ENCODE data around the gene POLR3B. TPM values are rescaled to one million over a fixed set of nuclear protein-coding genes. Genes with fewer than 3 reads are reported as not detected.

Gene POLR3B
- total and polyA plus RNA-seq, 9 of the 15 experiments (the other 6 are each of a cell fraction or from before 2014, with no cell fraction given): 7.6 to 17.9 (median 14.4) TPM

DNA sequence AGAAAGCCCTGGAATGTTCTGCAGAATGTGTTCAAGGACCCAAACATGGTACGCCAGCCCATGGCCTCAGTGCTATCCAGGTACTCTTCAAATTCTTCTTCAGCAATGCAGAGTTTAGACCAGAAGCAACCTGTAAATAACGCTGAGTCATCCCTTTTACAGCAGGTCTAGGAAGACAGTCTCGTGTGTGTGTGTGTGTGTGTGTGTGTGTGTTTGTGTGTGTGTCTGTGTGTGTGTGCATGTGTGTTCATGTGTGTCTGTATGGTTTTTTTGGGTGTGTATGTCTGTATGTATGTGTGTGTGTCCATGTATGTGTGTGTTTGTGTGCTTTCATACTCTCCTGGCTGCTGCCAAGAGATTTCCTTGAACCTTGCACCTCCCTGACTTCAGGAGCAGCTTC, 165.2 kb downstream of the POLR3B start:
- WGBS (ENCODE audit: insufficient coverage, low coverage, missing lambda C conversion rate): 7% methylated on average over 3 of the region's 3 CpGs
- Histone ChIP-seq H3K27ac (ENCODE audit: extremely low read depth, low read depth, low read length) (no peak overlapping the region), H2AFZ (ENCODE audit: low read depth, low read length) (no peak overlapping the region), H4K20me1 (replicated peaks; ENCODE audit: control insufficient read depth, insufficient read depth, low read length) (no peaks in the 10 kb centered on the region), H3K4me2 (ENCODE audit: insufficient read depth, low read length) (no peak overlapping the region), H3K4me3 (no peak overlapping the region), H3K9me3 (replicated peaks; ENCODE audit: control insufficient read depth, insufficient read depth, low read depth, low read length) (no peaks in the 10 kb centered on the region), H3K9me1 (ENCODE audit: control insufficient read depth, insufficient read depth, low read length) (no peaks in the 10 kb centered on the region), H3K79me2 (ENCODE audit: control insufficient read depth, insufficient read depth, low read length) (no peaks in the 10 kb centered on the region), H3K27me3 (ENCODE audit: control insufficient read depth in 2 of 2, insufficient read depth in 2 of 2, low read length in 2 of 2) (peaks cover 15 to 29% of the 10 kb centered on the region in 2 experiments; a peak in 3 of 5 replicates), H3K4me1 (replicated peaks in 1 of 2; ENCODE audit: control insufficient read depth in 2 of 2, insufficient read depth in 2 of 2, low read length in 2 of 2) (no peaks in the 10 kb centered on the region), H3K36me3 (ENCODE audit: control insufficient read depth, insufficient read depth, low read length) (no peaks in the 10 kb centered on the region), H3K9ac (ENCODE audit: insufficient read depth in 1 of 2, low read depth in 2 of 2, low read length in 2 of 2) (no peak overlapping the region)
- CTCF ChIA-PET (ENCODE audit: low intra/inter-chr PET ratio): no interaction called here
- FAIRE-seq: peak; percentile 89
- in situ Hi-C loops (cut with MboI) (no loop called here), intact Hi-C loops (cut with micrococcal nuclease) (no loop called here)
- ATAC-seq: peak; percentile 78
- peak in 3 of 4 experiments; percentile 15 to 41 (median 38) for DNase-seq (ENCODE audit: extremely low read depth in 1 of 4, low spot score in 3 of 4)
- BruUV-seq (replicated peaks): no TSS peak
- POLR2A ChIA-PET: interaction anchor here (0.7 kb wide), 1 partner anchor 19 kb away, joined by 3 read pairs; no protein-coding TSS in a partner anchor
- no peak for TF ChIP-seq KLF6 (CRISPR knock-in tag; IDR thresholded peaks at IDR 0.05; ENCODE audit: borderline replicate concordance)
- TF ChIP-seq SLC30A9 (CRISPR knock-in tag; IDR thresholded peaks at IDR 0.05): no peak
- 0 out of 4 replicates have a peak, but pooled peaks of 1 of the 2 experiments have one; percentile 9 for TF ChIP-seq RCOR1 (IDR thresholded peaks at IDR 0.05; ENCODE audit: borderline replicate concordance in 1 of 2, low read depth in 2 of 2, low read length in 2 of 2)
- no peak for TF ChIP-seq TAF7 (tag; IDR thresholded peaks at IDR 0.05)
- peak; percentile 36 to 59; a peak in 2 of 4 replicates for TF ChIP-seq TRIM24 (IDR thresholded peaks at IDR 0.05)
- peak; percentile 99 for TF ChIP-seq MAFF (IDR thresholded peaks at IDR 0.05; ENCODE audit: low read length)
- TF ChIP-seq PRPF4 (IDR thresholded peaks at IDR 0.05; ENCODE audit: insufficient read depth, low read depth, low read length, poor library complexity, severe bottlenecking): no peak
- TF ChIP-seq YY1 (IDR thresholded peaks at IDR 0.05; ENCODE audit: borderline replicate concordance in 1 of 3, control insufficient read depth in 1 of 3, extremely low read depth in 1 of 3, insufficient read depth in 3 of 3, insufficient read length in 1 of 3, insufficient replicate concordance in 2 of 3, low read depth in 1 of 3, low read length in 2 of 3): no peak
- TF ChIP-seq ARID2 (IDR thresholded peaks at IDR 0.05): peak; percentile 42; the same call in 1 of the 2 replicates
- TF ChIP-seq SRSF7 (optimal IDR thresholded peaks at IDR 0.05; ENCODE audit: low read depth, low read length): no peak
- TF ChIP-seq NCOA4 (IDR thresholded peaks at IDR 0.05; ENCODE audit: partially characterized antibody): no peak
- TF ChIP-seq, protein P1, sequence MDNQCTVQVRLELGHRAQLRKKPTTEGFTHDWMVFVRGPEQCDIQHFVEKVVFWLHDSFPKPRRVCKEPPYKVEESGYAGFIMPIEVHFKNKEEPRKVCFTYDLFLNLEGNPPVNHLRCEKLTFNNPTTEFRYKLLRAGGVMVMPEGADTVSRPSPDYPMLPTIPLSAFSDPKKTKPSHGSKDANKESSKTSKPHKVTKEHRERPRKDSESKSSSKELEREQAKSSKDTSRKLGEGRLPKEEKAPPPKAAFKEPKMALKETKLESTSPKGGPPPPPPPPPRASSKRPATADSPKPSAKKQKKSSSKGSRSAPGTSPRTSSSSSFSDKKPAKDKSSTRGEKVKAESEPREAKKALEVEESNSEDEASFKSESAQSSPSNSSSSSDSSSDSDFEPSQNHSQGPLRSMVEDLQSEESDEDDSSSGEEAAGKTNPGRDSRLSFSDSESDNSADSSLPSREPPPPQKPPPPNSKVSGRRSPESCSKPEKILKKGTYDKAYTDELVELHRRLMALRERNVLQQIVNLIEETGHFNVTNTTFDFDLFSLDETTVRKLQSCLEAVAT (IDR thresholded peaks at IDR 0.05): peak in 1 of 2 experiments; percentile 59; a peak in 1 of 4 replicates
- TF ChIP-seq, protein P2, sequence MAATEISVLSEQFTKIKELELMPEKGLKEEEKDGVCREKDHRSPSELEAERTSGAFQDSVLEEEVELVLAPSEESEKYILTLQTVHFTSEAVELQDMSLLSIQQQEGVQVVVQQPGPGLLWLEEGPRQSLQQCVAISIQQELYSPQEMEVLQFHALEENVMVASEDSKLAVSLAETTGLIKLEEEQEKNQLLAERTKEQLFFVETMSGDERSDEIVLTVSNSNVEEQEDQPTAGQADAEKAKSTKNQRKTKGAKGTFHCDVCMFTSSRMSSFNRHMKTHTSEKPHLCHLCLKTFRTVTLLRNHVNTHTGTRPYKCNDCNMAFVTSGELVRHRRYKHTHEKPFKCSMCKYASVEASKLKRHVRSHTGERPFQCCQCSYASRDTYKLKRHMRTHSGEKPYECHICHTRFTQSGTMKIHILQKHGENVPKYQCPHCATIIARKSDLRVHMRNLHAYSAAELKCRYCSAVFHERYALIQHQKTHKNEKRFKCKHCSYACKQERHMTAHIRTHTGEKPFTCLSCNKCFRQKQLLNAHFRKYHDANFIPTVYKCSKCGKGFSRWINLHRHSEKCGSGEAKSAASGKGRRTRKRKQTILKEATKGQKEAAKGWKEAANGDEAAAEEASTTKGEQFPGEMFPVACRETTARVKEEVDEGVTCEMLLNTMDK (IDR thresholded peaks at IDR 0.05; ENCODE audit: borderline replicate concordance, insufficient read depth, low read depth, low read length, poor library complexity, severe bottlenecking): no peak
- TF ChIP-seq SOX6 (IDR thresholded peaks at IDR 0.05): no peak
- TF ChIP-seq POLR2AphosphoS5 (IDR thresholded peaks at IDR 0.05; ENCODE audit: control insufficient read depth, insufficient read depth, low read depth, low read length): no peak
- TF ChIP-seq MCM3 (IDR thresholded peaks at IDR 0.05): peak; percentile 96
- TF ChIP-seq, protein P3, sequence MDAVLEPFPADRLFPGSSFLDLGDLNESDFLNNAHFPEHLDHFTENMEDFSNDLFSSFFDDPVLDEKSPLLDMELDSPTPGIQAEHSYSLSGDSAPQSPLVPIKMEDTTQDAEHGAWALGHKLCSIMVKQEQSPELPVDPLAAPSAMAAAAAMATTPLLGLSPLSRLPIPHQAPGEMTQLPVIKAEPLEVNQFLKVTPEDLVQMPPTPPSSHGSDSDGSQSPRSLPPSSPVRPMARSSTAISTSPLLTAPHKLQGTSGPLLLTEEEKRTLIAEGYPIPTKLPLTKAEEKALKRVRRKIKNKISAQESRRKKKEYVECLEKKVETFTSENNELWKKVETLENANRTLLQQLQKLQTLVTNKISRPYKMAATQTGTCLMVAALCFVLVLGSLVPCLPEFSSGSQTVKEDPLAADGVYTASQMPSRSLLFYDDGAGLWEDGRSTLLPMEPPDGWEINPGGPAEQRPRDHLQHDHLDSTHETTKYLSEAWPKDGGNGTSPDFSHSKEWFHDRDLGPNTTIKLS (IDR thresholded peaks at IDR 0.05; ENCODE audit: borderline replicate concordance, low read depth): no peak
- no peak for TF ChIP-seq NR2F6 (CRISPR knock-in tag; IDR thresholded peaks at IDR 0.05)

Measured in K562 (cell line).